Measurements from ENCODE around the gene DTD2. TPM values are rescaled to one million over a fixed set of nuclear protein-coding genes. Genes with fewer than 3 reads are reported as not detected.

The DTD2 gene
- total RNA-seq, 1 donor from 2014 or later = 22.2 TPM

DNA sequence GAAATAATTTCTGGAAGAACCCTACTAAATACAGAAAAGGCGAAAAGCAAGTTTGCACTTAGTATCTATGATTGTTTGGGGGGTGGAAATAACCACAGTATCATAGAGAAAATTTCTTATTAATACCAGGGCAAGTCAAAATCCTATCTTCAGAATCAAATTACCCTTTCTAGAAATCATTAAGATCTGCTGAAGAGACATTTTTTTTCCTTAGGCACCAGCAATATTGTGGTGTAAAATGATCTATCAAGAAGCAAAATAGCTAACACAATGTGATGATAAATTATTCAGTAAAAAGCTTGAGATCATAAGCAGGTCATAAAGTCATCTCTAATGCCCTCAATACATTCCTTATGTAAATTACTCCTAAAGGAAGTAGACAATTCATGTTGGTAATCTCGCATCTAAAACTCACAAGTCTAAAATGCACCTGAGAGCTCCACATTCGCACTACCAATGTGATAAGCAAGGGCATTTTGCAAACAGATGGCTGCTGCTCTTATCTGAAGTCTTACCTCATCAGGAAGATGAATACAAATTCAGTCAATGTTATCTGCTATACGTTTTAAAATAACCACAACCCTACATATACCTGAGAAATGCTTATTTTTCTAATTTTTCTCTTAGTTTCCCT lies 51.6 kb downstream of the DTD2 start:
- H3K27ac Mint-ChIP-seq = no peak overlapping the region
- no peak for DNase-seq (ENCODE audit: low spot score, unreplicated experiment)
- TF ChIP-seq, protein P1, sequence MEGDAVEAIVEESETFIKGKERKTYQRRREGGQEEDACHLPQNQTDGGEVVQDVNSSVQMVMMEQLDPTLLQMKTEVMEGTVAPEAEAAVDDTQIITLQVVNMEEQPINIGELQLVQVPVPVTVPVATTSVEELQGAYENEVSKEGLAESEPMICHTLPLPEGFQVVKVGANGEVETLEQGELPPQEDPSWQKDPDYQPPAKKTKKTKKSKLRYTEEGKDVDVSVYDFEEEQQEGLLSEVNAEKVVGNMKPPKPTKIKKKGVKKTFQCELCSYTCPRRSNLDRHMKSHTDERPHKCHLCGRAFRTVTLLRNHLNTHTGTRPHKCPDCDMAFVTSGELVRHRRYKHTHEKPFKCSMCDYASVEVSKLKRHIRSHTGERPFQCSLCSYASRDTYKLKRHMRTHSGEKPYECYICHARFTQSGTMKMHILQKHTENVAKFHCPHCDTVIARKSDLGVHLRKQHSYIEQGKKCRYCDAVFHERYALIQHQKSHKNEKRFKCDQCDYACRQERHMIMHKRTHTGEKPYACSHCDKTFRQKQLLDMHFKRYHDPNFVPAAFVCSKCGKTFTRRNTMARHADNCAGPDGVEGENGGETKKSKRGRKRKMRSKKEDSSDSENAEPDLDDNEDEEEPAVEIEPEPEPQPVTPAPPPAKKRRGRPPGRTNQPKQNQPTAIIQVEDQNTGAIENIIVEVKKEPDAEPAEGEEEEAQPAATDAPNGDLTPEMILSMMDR (IDR thresholded peaks at IDR 0.05; ENCODE audit: unreplicated experiment) = no peak
- no peaks in the 10 kb centered on the region for H3K9me3 Mint-ChIP-seq (ENCODE audit: low read depth)
- H3K4me1 Mint-ChIP-seq (ENCODE audit: low read depth) = peaks cover 10% of the 10 kb centered on the region
- no peaks in the 10 kb centered on the region for H3K27me3 Mint-ChIP-seq
- H3K4me3 Mint-ChIP-seq (ENCODE audit: low read depth) = no peak overlapping the region
- H3K36me3 Mint-ChIP-seq (ENCODE audit: insufficient read depth) = peaks cover 3% of the 10 kb centered on the region

DNA sequence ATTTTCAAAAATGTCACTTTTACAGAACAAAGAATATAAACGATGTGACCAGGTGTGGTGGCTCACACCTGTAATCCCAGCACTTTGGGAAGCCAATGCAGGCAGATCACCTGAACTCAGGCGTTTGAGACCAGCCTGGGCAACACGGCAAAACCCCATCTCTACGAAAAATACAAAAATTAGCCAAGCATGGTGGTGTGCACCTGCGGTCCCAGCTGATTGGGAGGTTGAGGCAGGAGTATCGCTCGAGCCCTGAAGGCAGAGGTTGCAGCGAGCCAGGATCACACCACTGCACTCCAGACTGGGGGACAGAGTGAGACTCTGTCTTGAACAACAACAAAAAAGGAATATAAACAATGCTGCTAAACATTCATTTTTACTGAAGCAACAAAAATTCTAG lies 52.2 kb downstream of the DTD2 start:
- Mint-ChIP-seq H3K27ac (no peak overlapping the region), H3K9me3 (ENCODE audit: low read depth) (no peaks in the 10 kb centered on the region), H3K4me3 (ENCODE audit: low read depth) (no peak overlapping the region), H3K4me1 (ENCODE audit: low read depth) (peaks cover 10% of the 10 kb centered on the region), H3K36me3 (ENCODE audit: insufficient read depth) (peaks cover 4% of the 10 kb centered on the region), H3K27me3 (no peaks in the 10 kb centered on the region)
- TF ChIP-seq, protein P1 (IDR thresholded peaks at IDR 0.05; ENCODE audit: unreplicated experiment) = no peak
- DNase-seq (ENCODE audit: low spot score, unreplicated experiment) = no peak

GRCh38 chr14:31403707-31404106 lies 53.6 kb downstream of the DTD2 start:
- no peaks in the 10 kb centered on the region for H3K27me3 Mint-ChIP-seq
- no peak overlapping the region for H3K4me3 Mint-ChIP-seq (ENCODE audit: low read depth)
- no peak overlapping the region for H3K27ac Mint-ChIP-seq
- peaks cover 10% of the 10 kb centered on the region for H3K4me1 Mint-ChIP-seq (ENCODE audit: low read depth)
- DNase-seq (ENCODE audit: low spot score, unreplicated experiment) = no peak
- no peaks in the 10 kb centered on the region for H3K9me3 Mint-ChIP-seq (ENCODE audit: low read depth)
- peaks cover 9% of the 10 kb centered on the region for H3K36me3 Mint-ChIP-seq (ENCODE audit: insufficient read depth)
- TF ChIP-seq, protein P1 (IDR thresholded peaks at IDR 0.05; ENCODE audit: unreplicated experiment) = no peak

- H3K4me1 Mint-ChIP-seq (ENCODE audit: low read depth) = peaks cover 10% of the 10 kb centered on the region
- TF ChIP-seq, protein P1 (IDR thresholded peaks at IDR 0.05; ENCODE audit: unreplicated experiment) = no peak
- no peak overlapping the region for H3K27ac Mint-ChIP-seq
- H3K36me3 Mint-ChIP-seq (ENCODE audit: insufficient read depth) = peaks cover 9% of the 10 kb centered on the region
- H3K4me3 Mint-ChIP-seq (ENCODE audit: low read depth) = no peak overlapping the region
- no peak for DNase-seq (ENCODE audit: low spot score, unreplicated experiment)
- no peaks in the 10 kb centered on the region for H3K27me3 Mint-ChIP-seq
- no peaks in the 10 kb centered on the region for H3K9me3 Mint-ChIP-seq (ENCODE audit: low read depth)
Observed at GRCh38 chr14:31402764-31403439, 54.4 kb downstream of the DTD2 start.

GRCh38 chr14:31401369-31401932 lies 55.9 kb downstream of the DTD2 start:
- Mint-ChIP-seq H3K4me3 (ENCODE audit: low read depth) (no peak overlapping the region), H3K36me3 (ENCODE audit: insufficient read depth) (peaks cover 10% of the 10 kb centered on the region), H3K4me1 (ENCODE audit: low read depth) (peaks cover 10% of the 10 kb centered on the region), H3K27ac (no peak overlapping the region), H3K9me3 (ENCODE audit: low read depth) (no peaks in the 10 kb centered on the region), H3K27me3 (no peaks in the 10 kb centered on the region)
- TF ChIP-seq, protein P1 (IDR thresholded peaks at IDR 0.05; ENCODE audit: unreplicated experiment) = no peak
- DNase-seq (ENCODE audit: low spot score, unreplicated experiment) = no peak

All from progenitor cell of endocrine pancreas (in vitro differentiated cells).